GM20000 (cell line): Measurements from ENCODE around the gene ZBTB4.

ENCODE experiments used
- DNase-seq: peaks from one replicate; pipeline ENCODE4 v3.0.0; 2012; ENCODE audit warnings: low spot score
- TF ChIP-seq, protein P1 (sequence below): IDR thresholded peaks from 2 replicates; pipeline ENCODE4 v1.5.1; 2012; ENCODE audit warnings: mild to moderate bottlenecking, control low read depth; ENCODE audit errors: extremely low read depth, missing control alignments

The ZBTB4 gene

DNA sequence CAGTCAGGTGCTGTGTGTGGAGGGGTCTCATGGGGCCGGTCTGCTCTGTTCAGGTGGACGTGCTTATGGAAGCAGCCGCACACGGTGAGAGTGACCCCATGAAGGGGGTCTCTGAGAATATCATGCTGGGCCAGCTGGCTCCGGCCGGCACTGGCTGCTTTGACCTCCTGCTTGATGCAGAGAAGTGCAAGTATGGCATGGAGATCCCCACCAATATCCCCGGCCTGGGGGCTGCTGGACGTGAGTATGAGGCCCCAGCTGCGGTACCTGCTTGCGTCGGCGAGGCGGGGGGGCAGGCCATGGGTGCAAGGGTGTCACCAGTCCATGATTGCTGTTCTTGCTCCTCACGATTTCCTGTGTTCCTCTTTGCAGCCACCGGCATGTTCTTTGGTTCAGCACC, 32.7 kb upstream of the ZBTB4 start:
- TF ChIP-seq, protein P1, sequence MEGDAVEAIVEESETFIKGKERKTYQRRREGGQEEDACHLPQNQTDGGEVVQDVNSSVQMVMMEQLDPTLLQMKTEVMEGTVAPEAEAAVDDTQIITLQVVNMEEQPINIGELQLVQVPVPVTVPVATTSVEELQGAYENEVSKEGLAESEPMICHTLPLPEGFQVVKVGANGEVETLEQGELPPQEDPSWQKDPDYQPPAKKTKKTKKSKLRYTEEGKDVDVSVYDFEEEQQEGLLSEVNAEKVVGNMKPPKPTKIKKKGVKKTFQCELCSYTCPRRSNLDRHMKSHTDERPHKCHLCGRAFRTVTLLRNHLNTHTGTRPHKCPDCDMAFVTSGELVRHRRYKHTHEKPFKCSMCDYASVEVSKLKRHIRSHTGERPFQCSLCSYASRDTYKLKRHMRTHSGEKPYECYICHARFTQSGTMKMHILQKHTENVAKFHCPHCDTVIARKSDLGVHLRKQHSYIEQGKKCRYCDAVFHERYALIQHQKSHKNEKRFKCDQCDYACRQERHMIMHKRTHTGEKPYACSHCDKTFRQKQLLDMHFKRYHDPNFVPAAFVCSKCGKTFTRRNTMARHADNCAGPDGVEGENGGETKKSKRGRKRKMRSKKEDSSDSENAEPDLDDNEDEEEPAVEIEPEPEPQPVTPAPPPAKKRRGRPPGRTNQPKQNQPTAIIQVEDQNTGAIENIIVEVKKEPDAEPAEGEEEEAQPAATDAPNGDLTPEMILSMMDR = no peak
- no peak for DNase-seq

DNA sequence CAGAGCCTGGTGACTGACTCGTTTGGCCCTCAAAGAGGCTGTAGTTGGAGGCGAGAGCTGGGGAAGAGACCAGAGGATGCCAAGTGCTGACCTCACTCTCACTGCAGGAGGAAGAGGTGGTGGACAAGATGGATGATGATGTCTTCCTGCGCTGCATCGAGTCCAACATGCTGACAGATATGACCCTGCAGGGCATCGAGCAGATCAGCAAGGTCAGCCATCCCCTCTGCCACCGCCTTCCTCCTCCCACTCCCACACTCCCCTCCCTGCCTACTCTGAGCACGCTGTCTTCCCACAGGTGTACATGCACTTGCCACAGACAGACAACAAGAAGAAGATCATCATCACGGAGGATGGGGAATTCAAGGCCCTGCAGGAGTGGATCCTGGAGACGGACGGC, 31.7 kb upstream of the ZBTB4 start:
- no peak for DNase-seq
- TF ChIP-seq, protein P1 = no peak

DNA sequence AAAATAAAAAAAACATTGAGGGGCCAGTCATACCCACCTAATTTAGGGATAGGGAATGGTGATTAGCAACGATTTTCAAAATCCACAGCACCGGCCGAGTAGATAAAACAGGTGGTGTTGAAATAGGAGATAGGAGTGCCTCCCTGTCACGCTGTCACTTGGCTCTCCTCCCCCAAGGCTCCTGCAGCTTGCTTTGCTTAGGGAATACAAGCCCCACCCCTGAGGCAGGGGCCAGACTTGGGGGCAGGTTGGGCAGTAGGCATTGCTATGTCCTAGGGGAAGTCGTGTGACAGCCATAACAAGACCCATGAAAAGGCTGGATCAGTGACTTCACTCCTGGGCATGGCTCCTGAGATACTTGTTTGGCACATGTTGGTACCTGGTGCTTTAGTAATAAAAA, 30.5 kb upstream of the ZBTB4 start:
- DNase-seq = no peak
- TF ChIP-seq, protein P1 = no peak

DNA sequence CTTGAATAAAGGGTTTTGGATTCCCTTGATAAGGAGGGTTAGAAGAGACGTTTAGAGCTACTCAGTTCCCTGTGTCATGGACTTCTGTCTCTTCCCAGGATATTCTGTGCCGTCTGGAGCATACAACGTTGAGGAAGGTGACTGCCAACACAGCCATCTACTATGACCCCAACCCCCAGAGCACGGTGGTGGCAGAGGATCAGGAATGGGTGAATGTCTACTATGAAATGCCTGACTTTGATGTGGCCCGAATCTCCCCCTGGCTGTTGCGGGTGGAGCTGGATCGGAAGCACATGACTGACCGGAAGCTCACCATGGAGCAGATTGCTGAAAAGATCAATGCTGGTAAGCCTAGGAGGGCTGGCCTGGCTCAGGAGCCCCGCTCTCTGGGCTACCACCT, 29.4 kb upstream of the ZBTB4 start:
- TF ChIP-seq, protein P1 = no peak
- DNase-seq = no peak

DNA sequence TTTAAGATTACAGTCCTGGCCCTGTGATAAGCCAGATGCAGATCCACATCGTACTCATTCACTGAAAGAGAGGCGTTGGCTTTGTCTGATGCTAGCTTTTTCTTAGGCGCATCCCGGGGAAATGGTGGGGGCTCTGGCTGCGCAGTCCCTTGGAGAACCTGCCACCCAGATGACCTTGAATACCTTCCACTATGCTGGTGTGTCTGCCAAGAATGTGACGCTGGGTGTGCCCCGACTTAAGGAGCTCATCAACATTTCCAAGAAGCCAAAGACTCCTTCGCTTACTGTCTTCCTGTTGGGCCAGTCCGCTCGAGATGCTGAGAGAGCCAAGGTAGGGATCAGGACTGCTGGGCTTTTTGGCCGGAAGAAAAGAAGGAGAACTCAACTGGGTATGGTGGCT, 28.7 kb upstream of the ZBTB4 start:
- DNase-seq = no peak

DNA sequence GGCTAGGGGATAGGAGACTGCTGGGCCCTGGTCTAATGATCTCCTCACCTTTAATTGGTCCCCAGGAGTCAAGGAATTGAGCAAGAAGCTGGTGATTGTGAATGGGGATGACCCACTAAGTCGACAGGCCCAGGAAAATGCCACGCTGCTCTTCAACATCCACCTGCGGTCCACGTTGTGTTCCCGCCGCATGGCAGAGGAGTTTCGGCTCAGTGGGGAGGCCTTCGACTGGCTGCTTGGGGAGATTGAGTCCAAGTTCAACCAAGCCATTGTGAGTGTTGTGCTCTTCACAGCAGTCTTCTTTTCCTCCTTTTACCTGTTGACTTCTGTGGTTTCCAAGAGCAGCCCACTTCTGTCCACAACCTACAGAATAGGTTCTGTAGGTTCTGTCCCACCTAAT, 24.1 kb upstream of the ZBTB4 start:
- TF ChIP-seq, protein P1 = no peak
- no peak for DNase-seq

More for the DNA sequence above, 28.7 kb upstream of the ZBTB4 start:
- TF ChIP-seq, protein P1 = no peak

DNA sequence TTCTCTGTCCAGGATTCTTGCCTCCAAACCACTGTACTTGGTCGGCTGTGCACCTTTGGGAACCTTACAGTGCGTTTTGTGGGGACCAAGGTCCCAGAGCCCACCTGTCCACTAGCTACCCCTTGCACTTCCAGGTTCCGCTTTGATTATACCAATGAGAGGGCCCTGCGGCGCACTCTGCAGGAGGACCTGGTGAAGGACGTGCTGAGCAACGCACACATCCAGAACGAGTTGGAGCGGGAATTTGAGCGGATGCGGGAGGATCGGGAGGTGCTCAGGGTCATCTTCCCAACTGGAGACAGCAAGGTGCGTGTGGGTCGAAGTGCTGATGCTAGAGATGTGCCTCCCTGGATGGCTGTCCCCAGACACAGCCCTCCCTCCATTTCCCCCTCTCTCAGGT, 23.6 kb upstream of the ZBTB4 start:
- no peak for DNase-seq
- TF ChIP-seq, protein P1 = peak; percentile 3
